Ishikawa (cell line): Measurements from ENCODE around the gene SLC22A16.

Source experiments
- EGR1 ChIP-seq: IDR thresholded peaks from 2 replicates; pipeline ENCODE4 v1.6.1; 2012
- TAF1 ChIP-seq: IDR thresholded peaks from 2 replicates; pipeline ENCODE4 v1.6.1; 2012; ENCODE audit warnings: low read depth, mild to moderate bottlenecking
- TF ChIP-seq, protein P1 (sequence below): IDR thresholded peaks from 2 replicates; pipeline ENCODE4 v1.6.1; 2012; ENCODE audit warnings: low read depth, mild to moderate bottlenecking

DNA sequence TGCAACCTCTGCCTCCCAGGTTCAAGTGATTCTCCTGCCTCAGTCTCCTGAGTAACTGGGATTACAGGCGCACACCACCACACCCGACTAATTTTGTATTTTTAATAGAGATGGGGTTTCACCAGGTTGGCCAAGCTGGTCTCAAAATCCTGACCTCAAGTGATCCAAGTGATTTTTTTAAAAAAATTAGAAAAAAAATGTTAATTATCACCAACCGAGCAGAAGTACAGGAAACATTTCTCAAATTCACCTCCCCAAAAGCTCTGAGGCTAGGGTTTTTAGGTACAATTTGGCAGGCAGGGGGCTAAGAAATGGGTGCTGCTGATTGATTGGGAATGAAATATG is 14.9 kb upstream of the SLC22A16 start:
- TF ChIP-seq TAF1, result no peak
- TF ChIP-seq, protein P1, sequence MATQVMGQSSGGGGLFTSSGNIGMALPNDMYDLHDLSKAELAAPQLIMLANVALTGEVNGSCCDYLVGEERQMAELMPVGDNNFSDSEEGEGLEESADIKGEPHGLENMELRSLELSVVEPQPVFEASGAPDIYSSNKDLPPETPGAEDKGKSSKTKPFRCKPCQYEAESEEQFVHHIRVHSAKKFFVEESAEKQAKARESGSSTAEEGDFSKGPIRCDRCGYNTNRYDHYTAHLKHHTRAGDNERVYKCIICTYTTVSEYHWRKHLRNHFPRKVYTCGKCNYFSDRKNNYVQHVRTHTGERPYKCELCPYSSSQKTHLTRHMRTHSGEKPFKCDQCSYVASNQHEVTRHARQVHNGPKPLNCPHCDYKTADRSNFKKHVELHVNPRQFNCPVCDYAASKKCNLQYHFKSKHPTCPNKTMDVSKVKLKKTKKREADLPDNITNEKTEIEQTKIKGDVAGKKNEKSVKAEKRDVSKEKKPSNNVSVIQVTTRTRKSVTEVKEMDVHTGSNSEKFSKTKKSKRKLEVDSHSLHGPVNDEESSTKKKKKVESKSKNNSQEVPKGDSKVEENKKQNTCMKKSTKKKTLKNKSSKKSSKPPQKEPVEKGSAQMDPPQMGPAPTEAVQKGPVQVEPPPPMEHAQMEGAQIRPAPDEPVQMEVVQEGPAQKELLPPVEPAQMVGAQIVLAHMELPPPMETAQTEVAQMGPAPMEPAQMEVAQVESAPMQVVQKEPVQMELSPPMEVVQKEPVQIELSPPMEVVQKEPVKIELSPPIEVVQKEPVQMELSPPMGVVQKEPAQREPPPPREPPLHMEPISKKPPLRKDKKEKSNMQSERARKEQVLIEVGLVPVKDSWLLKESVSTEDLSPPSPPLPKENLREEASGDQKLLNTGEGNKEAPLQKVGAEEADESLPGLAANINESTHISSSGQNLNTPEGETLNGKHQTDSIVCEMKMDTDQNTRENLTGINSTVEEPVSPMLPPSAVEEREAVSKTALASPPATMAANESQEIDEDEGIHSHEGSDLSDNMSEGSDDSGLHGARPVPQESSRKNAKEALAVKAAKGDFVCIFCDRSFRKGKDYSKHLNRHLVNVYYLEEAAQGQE, result no peak
- TF ChIP-seq EGR1, result no peak
